OCI-LY1 (cell line): ENCODE data around the gene ACAP2.

Source experiments
- CTCF ChIP-seq: fragments of 200-600 bp; sonication (generic), shearing (Covaris generic); IDR thresholded peaks from 2 replicates; pipeline ENCODE4 v1.5.1; 2017; ENCODE audit warnings: mild to moderate bottlenecking, antibody characterized with exemption, low read length, moderate library complexity, mixed read lengths
- EZH2 ChIP-seq: fragments of 200-600 bp; sonication (generic), shearing (Covaris generic); IDR thresholded peaks from 2 replicates; pipeline ENCODE4 v1.8.0; 2017; ENCODE audit warnings: borderline replicate concordance, mixed run types, mild to moderate bottlenecking, antibody characterized with exemption, low read length, moderate library complexity, mixed read lengths

- TF ChIP-seq CTCF (no peak), EZH2 (no peak)
These were observed 185.1 kb downstream of the ACAP2 start for GRCh38 chr3:195257454-195258448.
